ENCODE results near the gene KRTAP12-4.
"Not testable (repeated sequence)": the region's sequence is repeated elsewhere in the genome, so short reads cannot be mapped to it uniquely, and the experiment has no call there.

KRTAP12-4 gene, protein sequence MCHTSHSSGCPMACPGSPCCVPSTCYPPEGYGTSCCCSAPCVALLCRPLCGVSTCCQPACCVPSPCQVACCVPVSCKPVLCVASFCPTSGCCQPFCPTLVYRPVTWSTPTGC

DNA sequence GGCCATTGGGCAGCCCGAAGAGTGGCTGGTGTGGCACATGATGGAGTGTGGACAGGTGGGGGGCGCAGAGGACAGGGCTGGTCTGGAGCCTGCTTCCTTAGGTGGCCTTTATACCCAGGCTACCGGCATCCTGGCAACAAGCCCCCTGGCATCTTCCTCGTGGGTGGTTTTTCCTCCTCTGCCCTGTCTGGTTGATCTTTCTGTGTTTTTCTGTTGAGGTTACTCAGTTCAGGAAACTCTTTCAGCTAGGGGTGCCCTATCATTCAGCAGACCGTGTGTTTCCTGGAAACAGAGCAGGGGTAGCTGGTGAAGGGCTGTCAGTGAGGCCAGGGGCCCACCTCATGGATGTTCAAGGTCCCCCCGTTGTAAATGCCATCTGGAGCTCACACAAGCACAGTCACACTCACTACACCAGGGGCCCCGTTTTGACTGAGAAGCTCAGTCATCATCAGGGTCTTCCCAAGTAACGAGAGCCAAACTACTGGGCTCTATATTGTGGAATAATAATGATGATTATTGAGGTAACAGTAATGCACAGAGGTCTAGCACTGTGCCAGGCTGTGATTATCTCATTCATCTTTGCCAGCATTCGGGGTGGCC lies at the start of gene KRTAP12-4:
KRTAP12-4 (minus strand) TSS at position 84 of the 600 bp plus-strand sequence; CDS start at position 39, 45 bp downstream.
- peak in 1 of 2 donors; percentile 20 for DNase-seq

DNA sequence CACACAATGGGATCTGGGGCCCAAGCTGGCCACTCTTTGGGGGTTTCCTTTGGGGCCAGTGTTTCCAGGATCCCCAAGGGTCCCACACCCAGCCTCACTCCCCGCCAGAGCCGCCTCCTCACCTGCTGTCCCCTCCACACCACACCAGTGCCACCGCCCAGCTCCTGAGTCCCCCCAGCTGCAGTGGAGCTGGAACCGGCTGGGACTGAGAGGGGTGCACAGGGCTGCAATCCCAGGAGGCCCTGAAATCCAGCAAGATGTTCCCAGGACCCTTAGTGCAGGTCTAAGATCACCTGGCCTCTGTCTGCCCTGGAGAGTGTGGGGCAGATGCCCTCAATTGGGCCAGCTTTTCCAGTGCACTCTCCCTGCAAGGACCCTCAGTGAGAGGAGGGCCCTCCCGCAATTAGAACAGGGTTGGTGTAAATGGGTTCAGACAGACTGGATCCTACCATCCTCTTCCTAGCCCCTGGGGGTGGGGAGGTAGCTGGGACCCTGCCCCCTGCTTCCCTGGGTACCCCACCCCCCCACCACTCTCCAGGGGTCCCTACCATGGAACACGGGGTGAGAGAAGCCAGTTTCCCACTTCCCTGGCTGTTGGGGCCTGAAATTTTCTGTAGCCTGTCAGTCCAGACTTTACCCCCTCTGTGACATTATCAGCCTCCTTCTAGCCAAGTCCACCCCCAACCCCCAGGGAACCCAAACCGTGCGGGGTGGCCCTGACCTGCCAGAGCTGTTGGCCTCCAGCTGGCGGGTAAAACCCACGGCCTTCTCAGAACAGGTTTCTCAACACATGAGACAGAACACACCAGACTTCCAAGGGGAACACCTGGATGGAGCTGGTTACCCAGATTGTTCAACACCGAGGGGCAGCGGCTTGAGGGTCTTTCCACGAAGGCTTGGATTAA lies 49.5 kb upstream of the KRTAP12-4 start:
- DNase-seq = no peak

DNA sequence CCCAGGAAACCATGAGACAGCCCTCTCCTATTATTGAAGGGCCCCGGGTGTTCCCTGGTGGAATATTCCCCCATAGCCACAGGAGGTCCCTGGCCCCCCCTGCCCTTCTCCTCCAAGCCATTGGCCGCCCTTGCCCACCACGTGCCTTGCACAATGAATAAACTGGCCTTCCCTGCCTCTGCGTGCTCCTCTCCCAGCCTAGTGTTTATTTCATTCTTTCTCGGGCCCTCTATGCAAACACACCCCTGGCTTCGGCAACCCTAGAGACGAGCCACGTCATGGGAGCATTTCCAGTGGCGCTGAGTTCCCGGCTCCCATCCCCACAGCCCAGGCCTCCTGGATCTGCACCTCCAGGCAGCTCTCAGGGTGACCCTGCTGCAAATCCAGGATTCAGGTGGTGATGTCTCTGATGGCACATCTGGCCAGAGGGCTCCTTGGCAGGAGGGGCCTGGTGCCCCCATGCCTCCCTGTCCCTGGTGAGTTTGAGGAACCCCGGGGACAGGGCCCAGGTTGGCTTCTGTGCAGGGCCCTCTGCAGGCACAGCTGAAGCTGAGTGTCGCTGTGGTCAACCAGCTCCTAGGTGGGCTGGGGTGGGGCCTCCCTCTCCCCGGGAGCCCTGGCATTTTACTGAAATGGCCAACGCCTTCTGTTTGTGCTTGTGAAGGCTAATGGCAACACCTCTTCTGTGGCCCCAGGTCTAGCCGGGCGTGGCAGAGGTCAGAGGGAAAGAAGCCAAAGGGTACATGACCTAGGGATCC lies 48.7 kb upstream of the KRTAP12-4 start:
- no peak for DNase-seq

DNA sequence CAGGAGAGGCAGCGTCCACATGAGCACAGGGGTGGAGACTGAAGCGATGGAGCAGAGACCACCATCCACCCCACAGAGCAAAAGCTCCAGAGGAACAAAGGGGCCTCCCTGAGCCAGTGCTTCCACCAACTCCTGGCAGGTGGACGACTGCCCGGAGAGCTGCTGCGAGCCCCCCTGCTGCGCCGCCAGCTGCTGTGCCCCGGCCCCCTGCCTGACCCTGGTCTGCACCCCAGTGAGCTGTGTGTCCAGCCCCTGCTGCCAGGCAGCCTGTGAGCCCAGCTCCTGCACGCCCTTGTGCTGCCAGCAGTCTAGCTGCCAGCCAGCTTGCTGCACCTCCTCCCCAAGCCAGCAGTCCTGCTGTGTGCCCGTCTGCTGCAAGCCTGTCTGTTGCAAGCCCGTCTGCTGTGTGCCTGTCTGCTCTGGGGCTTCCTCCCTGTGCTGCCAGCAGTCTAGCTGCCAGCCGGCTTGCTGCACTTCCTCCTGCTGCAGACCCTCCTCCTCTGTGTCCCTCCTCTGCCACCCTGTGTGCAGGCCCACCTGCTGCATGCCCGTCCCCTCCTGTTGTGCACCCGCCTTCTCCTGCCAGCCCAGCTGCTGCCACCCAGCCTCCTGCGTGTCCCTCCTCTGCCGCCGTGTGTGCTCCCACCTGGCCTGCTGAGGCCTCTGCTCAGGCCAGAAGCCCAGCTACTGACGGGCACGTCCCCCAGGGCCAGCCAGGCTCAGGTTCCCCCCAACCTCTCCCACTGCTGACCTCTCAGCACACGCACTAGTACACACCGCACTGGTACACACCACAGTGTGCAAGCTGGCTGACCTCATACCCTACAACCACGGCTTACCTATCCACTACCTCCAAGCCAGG lies 47.9 kb upstream of the KRTAP12-4 start:
- no peak for DNase-seq

DNA sequence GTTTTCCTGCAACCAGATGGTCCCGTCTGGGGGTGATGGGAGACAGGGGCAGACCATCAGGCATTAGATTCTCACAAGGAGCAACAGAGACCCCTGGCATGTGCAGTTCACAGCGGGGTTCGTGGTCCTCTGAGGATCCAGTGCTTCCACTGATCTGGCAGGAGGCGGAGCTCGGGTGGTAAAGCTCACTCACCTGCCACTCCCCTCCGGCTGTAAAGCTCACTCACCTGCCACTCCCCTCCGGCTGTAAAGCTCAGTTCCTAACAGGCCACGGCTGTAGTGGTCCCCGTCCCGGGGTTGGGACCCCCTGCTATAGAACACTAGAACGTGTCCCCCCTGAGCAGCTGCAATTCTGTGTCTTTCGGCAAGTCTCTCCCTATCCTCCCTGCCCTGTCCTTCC lies 47.1 kb upstream of the KRTAP12-4 start:
- DNase-seq = no peak

DNA sequence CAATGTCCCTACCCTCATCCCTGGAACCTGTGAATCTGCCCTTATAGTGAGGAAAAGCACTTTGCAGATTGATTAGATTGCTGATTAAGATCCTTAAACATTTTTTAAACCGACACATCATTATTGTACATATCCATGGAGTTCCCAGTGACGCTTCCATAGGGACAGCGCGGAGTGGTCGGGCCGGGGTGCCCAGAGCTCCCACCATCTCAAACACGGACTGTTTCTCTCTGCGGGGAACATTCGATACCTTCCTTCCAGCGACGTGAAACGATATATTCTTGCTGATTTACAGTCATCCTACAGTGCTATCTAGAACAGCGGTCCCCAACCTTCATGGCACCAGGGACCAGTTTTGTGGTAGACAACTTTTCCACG lies 46.6 kb upstream of the KRTAP12-4 start:
- no peak for DNase-seq

DNA sequence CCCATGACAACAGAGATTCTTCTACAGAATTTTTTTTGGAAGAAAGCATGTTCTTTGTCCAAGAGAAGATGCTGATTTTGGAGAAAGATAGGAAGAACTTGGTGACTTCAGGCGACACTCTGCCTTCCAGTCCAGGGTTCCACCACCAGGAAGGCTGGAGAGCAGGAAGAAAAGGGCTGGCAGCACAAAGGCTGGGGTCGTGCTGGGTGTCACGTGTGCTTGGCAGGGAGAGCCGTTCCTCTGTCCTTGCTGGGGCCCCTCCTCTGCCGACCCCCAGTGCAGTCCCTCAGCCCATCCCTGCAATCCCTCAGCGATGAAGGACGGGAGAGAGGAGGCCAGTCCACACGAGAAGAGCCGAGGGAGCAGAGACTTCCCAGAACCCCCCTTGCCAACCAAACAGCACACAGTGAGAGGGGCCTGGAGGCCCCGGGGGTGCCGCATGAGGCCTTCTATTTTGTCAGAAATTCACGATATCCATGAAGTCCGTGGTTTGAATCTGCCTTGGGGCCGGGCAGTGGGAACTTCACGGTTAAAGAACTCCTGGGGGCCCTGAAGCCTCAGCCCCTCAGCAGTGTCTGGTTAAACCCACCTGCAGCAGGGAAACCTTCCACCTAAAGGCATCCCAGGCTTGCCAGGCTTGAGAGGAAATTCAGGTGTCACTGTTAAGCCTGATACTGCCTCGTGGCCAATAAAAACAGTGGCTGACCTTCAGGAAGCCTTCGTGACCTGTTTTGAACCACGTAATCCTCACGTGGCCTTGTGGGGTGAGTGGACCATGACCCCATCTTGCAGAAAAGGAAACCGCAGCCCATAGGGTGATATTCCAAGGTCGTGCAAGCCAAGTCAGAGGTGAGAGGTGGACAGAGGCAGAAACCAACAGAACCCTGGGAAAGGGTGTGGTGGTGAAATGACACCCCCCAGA lies 45.9 kb upstream of the KRTAP12-4 start:
- no peak for DNase-seq

DNA sequence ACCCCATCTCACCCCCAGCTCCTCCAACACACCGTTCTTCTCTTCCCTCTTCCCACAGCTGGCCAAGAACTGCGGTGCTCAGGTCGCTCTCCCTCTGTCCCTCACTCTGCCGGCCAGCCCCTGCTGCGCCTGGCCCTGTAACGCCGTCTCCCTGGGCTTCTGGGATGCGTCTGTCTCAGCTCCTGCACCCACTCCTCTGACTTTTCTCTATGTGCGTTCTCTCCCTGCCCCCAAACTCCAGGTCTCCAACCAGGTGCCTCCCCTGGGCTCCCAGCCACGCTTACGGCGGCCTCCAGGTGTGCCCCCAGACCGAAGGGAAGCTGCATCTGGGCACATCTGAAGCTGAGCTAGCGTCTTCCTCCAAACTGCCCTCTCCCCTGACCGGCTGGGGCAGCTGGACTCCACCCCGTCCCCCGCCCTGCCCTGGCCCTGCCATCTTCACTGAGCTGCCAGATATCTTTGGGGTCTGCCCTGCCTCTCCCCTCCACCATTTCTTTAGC lies 45.1 kb upstream of the KRTAP12-4 start:
- DNase-seq = no peak

DNA sequence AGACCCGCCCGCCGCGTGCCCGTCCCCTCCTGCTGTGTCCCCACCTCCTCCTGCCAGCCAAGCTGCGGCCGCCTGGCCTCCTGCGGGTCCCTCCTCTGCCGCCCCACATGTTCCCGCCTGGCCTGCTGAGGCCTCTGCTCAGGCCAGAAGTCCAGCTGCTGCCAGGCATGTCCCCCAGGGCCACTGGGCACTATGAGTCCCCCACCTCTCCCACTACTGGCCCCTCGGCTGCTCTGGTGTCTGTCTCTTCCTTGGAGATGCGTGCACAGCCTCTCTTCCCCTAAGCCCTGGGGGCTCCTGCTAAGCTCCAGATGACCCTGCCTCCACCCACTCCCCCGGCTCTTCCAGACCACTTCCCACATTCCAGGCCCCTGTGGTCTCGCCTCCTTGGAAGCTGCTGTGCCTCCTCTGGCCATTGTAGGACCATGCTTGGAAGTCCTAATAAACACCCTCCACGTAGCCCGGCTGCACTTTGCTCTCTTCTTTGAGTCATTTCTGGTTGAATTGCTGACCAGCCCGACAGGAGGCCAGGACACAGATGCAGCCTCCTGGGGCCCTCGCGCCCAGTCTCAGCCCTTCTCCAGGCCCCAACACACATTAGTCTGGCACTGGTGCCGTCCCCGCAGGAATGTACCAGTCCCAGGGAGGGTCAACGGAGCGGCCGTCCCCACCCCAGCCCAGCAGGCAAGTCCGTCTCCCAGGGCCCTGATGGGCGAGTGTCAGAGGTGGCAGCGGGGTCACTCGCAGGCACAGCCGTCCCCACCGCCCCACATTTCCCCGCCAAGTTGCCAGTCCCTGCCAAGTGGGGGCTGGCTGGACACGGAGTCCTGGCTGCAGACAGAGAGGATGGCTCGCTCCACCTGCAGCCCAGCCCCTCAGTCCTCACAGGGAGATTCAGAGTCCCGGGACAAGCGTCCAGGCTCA lies 43.6 kb upstream of the KRTAP12-4 start:
- no peak for DNase-seq

DNA sequence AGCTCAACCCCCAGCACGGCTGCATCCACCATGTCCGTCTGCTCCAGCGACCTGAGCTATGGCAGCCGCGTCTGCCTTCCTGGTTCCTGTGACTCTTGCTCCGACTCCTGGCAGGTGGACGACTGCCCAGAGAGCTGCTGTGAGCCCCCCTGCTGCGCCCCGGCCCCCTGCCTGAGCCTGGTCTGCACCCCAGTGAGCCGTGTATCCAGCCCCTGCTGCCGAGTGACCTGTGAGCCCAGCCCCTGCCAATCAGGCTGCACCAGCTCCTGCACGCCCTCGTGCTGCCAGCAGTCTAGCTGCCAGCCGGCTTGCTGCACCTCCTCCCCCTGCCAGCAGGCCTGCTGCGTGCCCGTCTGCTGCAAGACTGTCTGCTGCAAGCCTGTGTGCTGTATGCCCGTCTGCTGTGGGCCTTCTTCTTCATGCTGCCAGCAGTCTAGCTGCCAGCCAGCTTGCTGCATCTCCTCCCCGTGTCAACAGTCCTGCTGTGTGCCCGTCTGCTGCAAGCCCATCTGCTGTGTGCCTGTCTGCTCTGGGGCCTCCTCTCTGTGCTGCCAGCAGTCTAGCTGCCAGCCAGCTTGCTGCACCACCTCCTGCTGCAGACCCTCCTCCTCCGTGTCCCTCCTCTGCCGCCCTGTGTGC lies 42.8 kb upstream of the KRTAP12-4 start, which contains the start of gene KRTAP10-12:
KRTAP10-12 (plus strand) TSS at position 1 of the 639 bp plus-strand sequence; CDS start at position 31, 30 bp downstream.
- not testable (repeated sequence) for DNase-seq

DNA sequence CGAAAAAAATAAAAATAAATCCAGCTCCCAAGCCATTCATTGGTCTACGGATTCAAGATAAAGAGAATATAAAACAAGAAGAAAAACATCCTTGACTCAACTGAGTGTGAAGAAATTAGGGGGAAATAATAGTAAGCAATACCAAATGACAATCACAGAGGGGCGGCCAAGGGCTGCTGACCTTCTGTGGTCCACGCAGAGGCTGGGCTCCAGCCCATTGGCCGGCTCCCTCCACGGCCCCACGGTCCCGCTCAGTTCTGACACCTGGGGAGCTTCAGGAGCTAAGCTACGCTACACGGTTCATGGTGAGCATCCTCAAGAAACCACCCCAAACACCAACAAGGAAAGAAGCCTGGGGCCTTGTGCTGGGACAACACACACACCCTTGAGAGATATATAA lies 42.1 kb upstream of the KRTAP12-4 start:
- DNase-seq = no peak

DNA sequence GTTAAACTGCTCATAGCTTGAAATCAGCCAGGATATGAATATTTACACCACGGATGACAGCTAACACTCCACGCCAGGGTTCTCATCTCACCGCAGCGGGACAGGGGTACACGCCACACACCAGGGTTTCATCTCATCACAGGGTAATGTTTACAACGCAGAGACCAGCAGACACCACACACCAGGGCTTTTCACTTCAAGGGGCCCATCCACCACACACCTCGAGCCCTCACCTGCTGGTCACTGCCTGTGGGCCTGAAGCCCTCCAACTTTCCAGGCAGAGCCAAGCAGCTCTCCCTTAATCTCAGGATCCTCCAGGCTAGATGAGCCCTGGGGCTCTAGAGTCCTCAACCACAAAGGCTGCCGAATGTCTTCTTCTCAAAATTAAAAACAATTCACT lies 41.2 kb upstream of the KRTAP12-4 start:
- no peak for DNase-seq

DNA sequence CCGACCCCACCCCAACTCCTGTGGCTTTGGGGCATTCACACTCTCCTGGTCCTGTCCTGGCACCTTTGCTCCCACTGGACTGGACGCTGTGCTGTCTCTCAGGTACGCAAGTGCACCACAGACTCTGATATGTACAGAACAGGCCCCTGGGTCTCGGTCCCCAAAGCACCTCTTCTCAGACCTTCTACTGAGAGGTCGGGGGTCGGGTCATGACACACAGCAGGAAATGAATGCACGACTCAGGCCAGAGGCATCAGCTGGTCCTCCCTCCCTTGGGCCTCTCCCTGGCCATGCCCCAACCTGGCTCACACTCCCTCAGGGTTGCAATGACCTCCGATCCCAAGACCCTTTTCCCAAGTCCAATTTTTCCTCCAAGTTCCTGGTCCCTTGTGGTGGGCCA lies 40.7 kb upstream of the KRTAP12-4 start:
- no peak for DNase-seq

DNA sequence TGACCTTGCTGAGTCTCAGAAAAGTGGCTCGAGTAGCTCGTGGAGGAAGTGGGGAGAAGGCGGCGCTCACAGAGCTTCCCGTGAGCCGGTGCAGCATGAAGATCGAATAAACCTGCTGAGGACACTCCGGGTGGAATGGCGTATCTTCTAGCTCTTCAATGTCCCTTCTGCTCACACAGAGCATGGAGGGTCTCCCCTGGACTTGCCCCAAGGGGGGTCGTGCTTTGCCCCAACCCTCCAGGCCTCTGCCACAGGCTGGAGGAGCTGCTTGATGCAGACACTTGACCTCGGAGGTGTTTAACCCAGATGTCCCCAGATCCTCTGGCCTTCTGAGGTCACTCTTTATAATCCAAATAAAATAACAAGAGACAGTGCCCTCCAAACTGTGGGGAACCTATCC lies 40.3 kb upstream of the KRTAP12-4 start:
- no peak for DNase-seq

DNA sequence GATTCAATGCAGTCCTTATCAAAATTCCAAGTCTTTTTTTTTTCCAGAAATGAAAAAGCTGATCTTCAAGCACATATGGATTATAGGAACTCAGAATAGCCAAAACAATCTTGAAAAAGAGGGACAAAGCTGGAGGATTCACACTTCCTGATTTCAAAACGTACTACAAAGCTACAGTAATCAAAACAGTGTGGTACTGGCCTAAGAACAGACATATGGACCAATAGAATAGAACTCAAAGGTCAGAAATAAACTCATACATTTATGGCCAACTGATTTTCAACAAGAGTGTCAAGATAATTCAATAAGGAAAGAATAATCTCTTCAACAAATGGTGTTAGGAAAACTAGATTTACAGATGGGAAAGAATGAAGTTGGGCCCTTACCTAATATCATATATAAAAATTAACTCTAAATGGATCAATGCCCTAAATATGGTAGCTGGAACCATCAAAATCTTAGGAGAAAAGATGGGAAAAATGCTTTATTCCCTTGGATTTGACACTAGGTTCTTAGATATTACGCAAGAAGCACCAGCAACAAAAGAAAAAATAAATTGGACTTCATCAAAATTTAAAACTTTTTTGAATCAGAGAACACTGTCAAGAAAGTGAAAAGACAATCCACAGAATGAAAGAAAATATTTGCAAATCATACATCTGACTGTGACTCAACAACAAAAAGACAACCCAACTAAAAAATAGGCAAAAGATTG lies 38.5 kb upstream of the KRTAP12-4 start:
- no peak for DNase-seq

DNA sequence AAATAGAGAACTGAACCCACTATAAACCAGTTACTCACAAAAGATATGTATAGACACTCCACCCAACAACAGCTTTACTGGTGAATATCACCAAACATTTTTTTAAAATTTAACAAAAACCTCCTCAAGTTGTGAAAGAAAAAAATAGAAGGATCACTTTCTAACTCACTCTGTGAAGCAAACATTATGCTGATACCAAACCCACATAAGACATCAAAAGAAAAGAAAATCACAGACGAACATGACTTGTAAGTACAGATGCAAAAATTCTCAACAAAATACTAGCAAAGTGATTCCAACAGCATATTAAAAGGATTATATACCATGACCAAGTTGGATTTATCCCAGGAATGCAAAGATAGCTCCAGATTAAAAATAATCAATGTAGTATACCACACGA lies 37.2 kb upstream of the KRTAP12-4 start:
- DNase-seq = no peak

DNA sequence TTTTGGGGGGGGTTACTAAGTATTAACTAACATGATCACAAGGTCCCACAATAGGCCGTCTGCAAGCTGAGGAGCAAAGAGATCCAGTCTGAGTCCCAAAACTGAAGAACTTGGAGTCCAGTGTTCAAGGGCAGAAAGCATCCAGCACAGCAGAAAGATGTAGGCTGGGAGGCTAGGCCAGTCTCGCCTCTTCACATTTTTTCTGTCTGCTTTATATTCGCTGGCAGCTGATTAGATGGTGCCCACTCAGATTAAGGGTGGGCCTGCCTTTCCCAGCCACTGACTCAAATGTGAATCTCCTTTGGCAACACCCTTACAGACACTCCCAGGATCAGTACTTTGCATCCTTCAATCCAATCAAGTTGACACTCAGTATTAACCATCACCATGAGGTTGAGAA lies 35.3 kb upstream of the KRTAP12-4 start:
- DNase-seq = not testable (repeated sequence)

DNA sequence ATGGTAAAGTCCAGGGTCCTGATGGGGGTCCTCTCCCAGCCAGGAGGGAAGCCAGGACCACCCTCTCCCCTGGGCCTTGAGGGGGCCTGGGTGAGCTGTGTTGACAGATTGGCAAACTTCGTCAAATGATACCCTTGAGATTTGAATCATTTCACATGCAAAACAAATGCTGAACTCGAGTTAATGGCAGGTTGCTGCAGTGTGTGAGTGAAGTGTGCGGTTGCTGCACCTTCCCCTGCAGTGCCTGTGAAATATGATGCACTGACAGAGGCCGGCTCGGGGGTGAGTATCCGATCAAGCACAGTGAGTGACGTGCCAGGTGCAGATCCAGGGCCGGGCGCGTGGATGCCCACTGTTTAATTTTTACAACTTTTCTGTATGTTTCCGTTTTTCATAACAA lies 33.2 kb upstream of the KRTAP12-4 start:
- no peak for DNase-seq
